IPS DF 6.9 (cell line): ENCODE data around the gene SCPEP1.

Experiments
- DNase-seq: peaks from one replicate; pipeline ENCODE4 v3.0.0-alpha.2; 2013; ENCODE audit warnings: low read depth, low spot score
- H3K27ac ChIP-seq: one replicate; pipeline ENCODE4 v1.5.1; 2013; ENCODE audit warnings: low read length, control low read depth
- H3K27me3 ChIP-seq: 2 replicates; pipeline ENCODE4 v1.6.1; 2013; ENCODE audit warnings: mild to moderate bottlenecking, low read length; ENCODE audit not compliant: control insufficient read depth, insufficient read depth
- H3K36me3 ChIP-seq: 2 replicates; pipeline ENCODE4 v1.6.1; 2013; ENCODE audit warnings: low read length; ENCODE audit not compliant: control insufficient read depth, insufficient read depth
- H3K4me1 ChIP-seq: 2 replicates; pipeline ENCODE4 v1.6.1; 2013; ENCODE audit warnings: low read length; ENCODE audit not compliant: control insufficient read depth, insufficient read depth
- H3K4me3 ChIP-seq: 2 replicates; pipeline ENCODE4 v1.5.1; 2013; ENCODE audit warnings: mild to moderate bottlenecking, low read length
- H3K9me3 ChIP-seq: 2 replicates; pipeline ENCODE4 v1.6.1; 2013; ENCODE audit warnings: low read length, inconsistent platforms; ENCODE audit not compliant: control insufficient read depth, insufficient read depth
- WGBS: extraction: QIAGEN DNeasy Blood & Tissue Kit; methylation state at CpG from one replicate; pipeline ENCODE4 v1.1.7; 2013; ENCODE audit warnings: mixed read lengths, missing lambda C conversion rate; ENCODE audit not compliant: insufficient read length, insufficient coverage; 5-methylcytosine and 5-hydroxymethylcytosine counted together

Gene SCPEP1

DNA sequence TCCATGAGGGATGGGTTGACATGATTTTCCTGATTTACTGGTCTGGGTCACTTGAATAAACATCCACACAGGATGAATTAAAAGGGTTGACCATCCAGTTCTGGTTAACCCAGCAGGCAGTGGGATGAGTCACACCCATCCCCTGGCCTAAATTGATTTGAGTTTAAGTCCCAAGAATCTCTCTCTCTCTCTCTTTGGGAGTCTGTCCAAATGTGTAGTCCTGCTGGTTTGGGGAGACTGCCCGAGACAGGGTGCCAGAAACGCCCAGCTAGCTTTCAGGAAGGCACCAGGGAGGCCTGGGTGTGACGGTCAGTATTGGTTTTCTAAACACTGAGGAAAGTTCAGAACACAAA is 38.8 kb downstream of the SCPEP1 start:
- no CpG with 5 or more reads among the region's 3 CpGs for WGBS
- no peaks in the 10 kb centered on the region for H3K27me3 ChIP-seq
- no peak for DNase-seq
- no peak overlapping the region for H3K4me3 ChIP-seq
- H3K4me1 ChIP-seq = peaks cover 10% of the 10 kb centered on the region
- no peaks in the 10 kb centered on the region for H3K36me3 ChIP-seq
- H3K9me3 ChIP-seq = no peaks in the 10 kb centered on the region
- H3K27ac ChIP-seq = no peak overlapping the region

DNA sequence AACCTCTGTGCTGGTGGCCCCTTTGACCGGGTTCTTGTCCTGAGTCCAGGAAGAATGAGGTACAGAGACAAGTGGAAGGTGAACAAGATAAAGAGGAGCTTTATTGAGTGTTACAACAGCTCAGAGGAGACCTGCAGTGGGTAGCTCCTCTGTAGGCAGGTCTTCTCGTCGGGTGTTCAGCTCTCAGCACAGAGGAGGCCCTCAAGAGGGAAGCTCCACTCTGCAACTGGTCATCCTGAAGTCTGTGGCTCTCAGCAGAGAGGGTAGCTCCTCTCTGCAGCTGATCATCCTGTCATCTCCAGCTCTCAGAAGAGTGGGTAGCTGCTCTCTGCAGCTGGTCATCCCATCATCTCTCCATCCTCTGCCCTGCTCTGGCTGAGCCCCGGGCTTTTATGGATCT is 39.7 kb downstream of the SCPEP1 start:
- no peak overlapping the region for H3K4me3 ChIP-seq
- no peaks in the 10 kb centered on the region for H3K27me3 ChIP-seq
- no peaks in the 10 kb centered on the region for H3K9me3 ChIP-seq
- H3K27ac ChIP-seq = no peak overlapping the region
- WGBS = no CpG with 5 or more reads among the region's 4 CpGs
- DNase-seq = no peak
- no peaks in the 10 kb centered on the region for H3K36me3 ChIP-seq
- peaks cover 10% of the 10 kb centered on the region for H3K4me1 ChIP-seq

DNA sequence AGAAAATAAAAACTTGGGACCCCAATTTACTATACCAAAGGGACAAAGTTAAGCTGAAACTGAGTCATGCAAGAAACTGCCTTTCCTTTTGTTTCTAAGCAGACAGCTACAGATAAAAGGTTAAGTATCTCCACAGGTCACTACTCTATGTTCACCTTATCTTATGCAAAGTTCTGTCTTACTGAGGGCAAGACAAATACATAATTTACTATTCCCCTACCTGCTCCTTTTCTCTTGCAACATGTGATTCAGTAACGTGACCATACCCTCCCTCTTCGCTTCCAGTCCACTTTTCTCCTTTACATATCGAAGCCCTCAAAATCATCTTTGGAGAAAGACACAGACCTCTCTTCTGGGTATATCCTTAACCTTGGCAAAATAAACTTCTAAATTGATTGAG is 42.3 kb downstream of the SCPEP1 start:
- WGBS = no CpG with 5 or more reads among the region's 3 CpGs
- H3K9me3 ChIP-seq = no peaks in the 10 kb centered on the region
- no peak overlapping the region for H3K4me3 ChIP-seq
- no peak for DNase-seq
- no peaks in the 10 kb centered on the region for H3K27me3 ChIP-seq
- H3K27ac ChIP-seq = no peak overlapping the region
- peaks cover 10% of the 10 kb centered on the region for H3K4me1 ChIP-seq
- no peaks in the 10 kb centered on the region for H3K36me3 ChIP-seq

DNA sequence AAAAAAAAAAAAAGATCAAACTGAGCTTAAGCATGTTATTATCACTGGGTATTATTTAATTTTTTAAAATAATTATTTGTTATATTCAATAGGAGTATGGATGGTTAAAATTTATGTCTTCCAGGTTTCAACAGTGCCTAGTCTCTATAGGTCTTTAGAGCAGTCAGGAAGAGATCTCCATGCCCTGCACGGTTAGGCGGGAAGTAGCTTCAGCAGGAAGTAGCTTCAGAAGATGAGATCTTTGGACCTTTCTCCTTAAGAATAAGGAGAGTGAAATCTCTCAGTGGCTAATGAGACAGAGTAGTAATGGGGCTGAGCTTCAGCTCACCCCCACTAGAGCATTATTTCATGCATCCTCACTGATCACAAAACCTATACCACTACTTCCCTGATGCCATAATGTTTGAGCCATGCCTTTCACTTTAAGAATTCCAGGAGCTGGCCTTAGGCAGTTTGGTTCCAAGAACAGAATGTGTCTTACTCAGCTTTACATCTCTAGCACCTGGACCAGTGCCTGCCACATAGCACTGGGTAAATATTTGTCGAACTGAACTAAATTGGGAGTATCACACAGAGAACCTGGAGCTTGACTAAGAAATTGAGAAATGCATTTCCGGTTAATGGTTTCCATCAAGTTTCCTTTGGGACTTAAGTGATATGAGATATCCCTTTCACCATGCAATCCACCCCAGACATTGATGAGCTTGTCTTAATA is 43.5 kb downstream of the SCPEP1 start:
- Histone ChIP-seq H3K36me3 (no peaks in the 10 kb centered on the region), H3K27ac (no peak overlapping the region), H3K27me3 (no peaks in the 10 kb centered on the region), H3K4me1 (peaks cover 6% of the 10 kb centered on the region; the same call in 1 of the 2 replicates), H3K4me3 (no peak overlapping the region), H3K9me3 (no peaks in the 10 kb centered on the region; the same call in 1 of the 2 replicates)
- no peak for DNase-seq
- no CpG with 5 or more reads among the region's 4 CpGs for WGBS

DNA sequence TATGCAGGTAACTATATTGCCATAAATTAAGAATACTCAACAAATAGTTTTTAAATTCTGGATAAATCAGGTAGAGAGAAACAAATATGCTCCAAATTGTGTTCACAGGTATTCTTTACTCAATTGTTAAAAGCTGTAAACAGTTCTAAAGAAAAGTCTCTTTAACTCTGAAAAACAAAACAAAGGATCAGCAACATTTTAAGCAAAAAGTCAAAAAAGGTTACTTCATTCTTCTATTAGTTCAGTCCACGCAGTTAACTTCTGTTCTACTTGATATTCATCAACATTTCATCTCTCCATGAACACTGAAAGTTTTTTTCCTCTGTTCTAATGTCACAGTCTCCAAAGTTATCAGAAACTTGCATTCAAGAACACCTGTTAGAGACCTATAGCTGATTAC is 47.9 kb downstream of the SCPEP1 start:
- WGBS = no CpG with 5 or more reads among the region's 1 CpG
- H3K27ac ChIP-seq = no peak overlapping the region
- H3K4me3 ChIP-seq = no peak overlapping the region
- no peaks in the 10 kb centered on the region for H3K36me3 ChIP-seq
- no peaks in the 10 kb centered on the region for H3K27me3 ChIP-seq
- H3K4me1 ChIP-seq = no peaks in the 10 kb centered on the region
- no peak for DNase-seq
- H3K9me3 ChIP-seq = no peaks in the 10 kb centered on the region; the same call in 1 of the 2 replicates

DNA sequence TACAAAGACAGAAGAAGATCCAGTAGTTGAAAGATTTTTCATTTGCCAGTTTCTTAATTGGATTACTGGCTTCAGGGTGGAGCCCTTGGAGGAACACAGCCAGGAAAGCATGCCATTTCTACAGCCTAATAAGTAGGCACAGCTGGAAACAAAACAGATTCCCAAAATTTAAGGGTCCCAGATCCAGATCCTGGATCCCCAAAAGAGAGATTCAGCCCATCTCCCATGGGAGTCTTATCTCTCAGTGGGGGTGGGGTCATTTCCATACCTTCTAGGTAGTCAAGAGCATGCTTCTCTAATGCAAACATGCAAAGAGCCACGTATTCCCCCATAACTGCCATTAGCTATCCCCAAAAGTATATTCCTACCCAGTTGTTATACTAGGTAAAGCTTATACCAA is 49.9 kb downstream of the SCPEP1 start:
- no peaks in the 10 kb centered on the region for H3K36me3 ChIP-seq
- no peaks in the 10 kb centered on the region for H3K4me1 ChIP-seq
- H3K27ac ChIP-seq = no peak overlapping the region
- no peaks in the 10 kb centered on the region for H3K27me3 ChIP-seq
- H3K4me3 ChIP-seq = no peak overlapping the region
- no CpG with 5 or more reads among the region's 1 CpG for WGBS
- DNase-seq = no peak
- no peaks in the 10 kb centered on the region; the same call in 1 of the 2 replicates for H3K9me3 ChIP-seq

DNA sequence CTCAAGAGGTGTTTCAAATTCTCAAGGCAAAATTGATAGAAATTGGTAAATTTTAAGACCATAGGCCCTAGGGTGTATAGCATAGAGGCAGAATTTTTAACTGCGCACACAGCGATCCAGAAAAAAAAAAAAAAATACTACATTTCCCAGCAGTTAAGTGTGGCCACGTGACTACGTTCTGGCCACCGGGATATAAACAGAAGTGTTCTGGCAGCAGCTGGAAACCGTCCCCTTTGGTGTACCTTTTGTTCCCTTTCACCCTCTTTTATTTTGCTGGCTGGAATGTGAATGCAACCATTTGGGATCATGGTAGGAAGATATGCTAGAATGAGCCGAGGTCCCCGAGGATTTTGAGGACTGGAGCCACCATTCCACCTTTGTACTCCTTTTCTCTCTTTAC is 54.4 kb downstream of the SCPEP1 start:
- Histone ChIP-seq H3K36me3 (no peaks in the 10 kb centered on the region), H3K27me3 (no peaks in the 10 kb centered on the region), H3K27ac (no peak overlapping the region), H3K4me1 (no peaks in the 10 kb centered on the region; the same call in 1 of the 2 replicates), H3K9me3 (no peaks in the 10 kb centered on the region; the same call in 1 of the 2 replicates), H3K4me3 (no peak overlapping the region)
- no peak for DNase-seq
- WGBS = no CpG with 5 or more reads among the region's 8 CpGs

- Histone ChIP-seq H3K36me3 (no peaks in the 10 kb centered on the region), H3K9me3 (no peaks in the 10 kb centered on the region; the same call in 1 of the 2 replicates), H3K27me3 (no peaks in the 10 kb centered on the region), H3K4me1 (no peaks in the 10 kb centered on the region; the same call in 1 of the 2 replicates), H3K27ac (no peak overlapping the region), H3K4me3 (no peak overlapping the region)
- WGBS = no CpG with 5 or more reads among the region's 3 CpGs
- DNase-seq = no peak
Measured at GRCh38 chr17:57033296-57033695, 55.4 kb downstream of the SCPEP1 start.

DNA sequence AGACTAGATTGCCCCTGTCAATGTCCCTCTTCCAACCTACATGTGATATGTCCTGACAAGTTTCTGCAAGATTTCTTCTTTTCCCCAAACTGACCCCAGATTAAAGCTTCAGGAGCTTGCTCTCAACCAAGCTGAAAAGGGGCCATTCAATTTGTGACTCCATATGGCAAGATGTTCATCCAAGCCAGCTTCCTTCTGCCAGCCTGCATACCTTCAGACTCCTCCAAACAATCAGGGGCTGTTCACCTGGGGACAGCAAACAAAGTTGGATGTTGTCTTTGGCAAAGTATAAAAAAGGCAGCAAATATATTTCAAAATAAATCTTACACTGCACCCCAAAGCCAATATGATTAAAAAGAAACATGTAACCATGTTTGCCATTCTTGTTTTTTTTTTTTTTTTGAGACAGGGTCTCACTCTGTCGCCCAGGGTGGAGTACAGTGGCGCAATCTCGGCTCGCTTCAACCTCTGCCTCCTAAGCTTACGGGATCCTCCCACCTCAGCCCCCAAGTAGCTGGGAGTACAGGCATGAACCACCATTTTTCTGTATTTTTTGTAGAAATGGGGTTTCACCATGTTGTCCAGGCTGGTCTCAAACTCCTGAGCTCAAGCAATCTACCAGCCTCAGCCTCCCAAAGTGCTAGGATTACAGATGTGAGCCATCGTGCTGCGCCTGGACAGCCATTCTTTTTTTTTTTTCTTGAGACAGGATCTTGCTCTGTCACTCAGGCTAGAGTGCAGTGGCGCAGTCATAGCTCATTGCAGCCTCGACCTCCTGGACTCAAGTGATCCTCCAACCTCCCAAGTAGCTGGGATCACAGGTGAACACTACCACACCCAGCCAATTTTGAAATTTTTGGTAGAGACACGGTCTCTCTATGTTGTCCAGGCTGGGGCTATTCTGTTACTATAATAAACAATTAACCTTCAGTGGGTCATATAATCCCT is 57.1 kb downstream of the SCPEP1 start:
- Histone ChIP-seq H3K36me3 (no peaks in the 10 kb centered on the region), H3K9me3 (no peaks in the 10 kb centered on the region), H3K27me3 (no peaks in the 10 kb centered on the region), H3K27ac (no peak overlapping the region), H3K4me1 (no peaks in the 10 kb centered on the region; the same call in 1 of the 2 replicates), H3K4me3 (no peak overlapping the region)
- no CpG with 5 or more reads among the region's 10 CpGs for WGBS
- DNase-seq = no peak

DNA sequence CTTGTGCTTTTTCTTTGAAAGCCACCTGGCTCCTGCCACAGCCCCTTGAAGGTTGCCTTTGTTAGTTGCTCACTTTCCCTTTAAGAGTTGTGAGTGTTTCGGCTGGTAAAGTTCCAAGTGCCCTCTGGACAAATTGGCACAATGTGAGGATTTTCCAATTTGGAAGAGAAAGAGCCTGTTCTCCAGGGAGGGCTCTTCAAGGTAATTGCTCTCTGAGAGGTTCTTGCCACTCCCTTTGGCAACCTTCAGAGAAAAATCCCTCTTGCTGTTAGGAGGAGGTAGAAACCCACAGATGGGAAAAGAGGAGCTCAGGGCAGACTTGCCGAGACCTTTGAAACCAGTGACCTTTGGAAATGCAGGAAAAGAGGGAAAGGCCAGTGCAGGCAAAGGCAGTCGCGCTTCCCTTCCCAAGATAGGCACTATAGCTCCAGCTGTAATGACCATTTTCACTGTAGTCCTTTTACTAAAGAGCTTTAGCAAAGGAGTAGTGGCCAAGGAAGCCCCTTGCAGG is 58.1 kb downstream of the SCPEP1 start:
- no peaks in the 10 kb centered on the region; the same call in 1 of the 2 replicates for H3K4me1 ChIP-seq
- no CpG with 5 or more reads among the region's 4 CpGs for WGBS
- H3K27ac ChIP-seq = no peak overlapping the region
- no peaks in the 10 kb centered on the region for H3K27me3 ChIP-seq
- no peaks in the 10 kb centered on the region for H3K36me3 ChIP-seq
- no peak for DNase-seq
- no peaks in the 10 kb centered on the region for H3K9me3 ChIP-seq
- H3K4me3 ChIP-seq = no peak overlapping the region
